Left lung (tissue), 10 donors: ENCODE data around the gene CHD2. TPM values are rescaled to one million over a fixed set of nuclear protein-coding genes. Genes with fewer than 3 reads are reported as not detected.

Experiments
- ATAC-seq: fragments of 200-7000 bp; cut with Tn5 transposase; one replicate; pipeline ENCODE4 v1.9.1; 2020; ENCODE audit warnings: moderate library complexity
- DNase-seq, 4 donors: peaks; one replicate each; pipeline ENCODE4 v3.0.0-alpha.2; 2013 to 2020
- H3K27ac ChIP-seq, 2 donors: fragments of 200-600 bp; sonication (generic) in 1 of 2; one replicate each; pipeline versions ENCODE4 v1.5.0 to v1.8.0; 2020 to 2021
- H3K27me3 ChIP-seq, 2 donors: fragments of 200-600 bp; sonication (generic) in 1 of 2; one replicate each; pipeline versions ENCODE4 v1.5.0 to v1.8.0; 2020 to 2021
- H3K36me3 ChIP-seq, 2 donors: fragments of 200-600 bp; sonication (generic) in 1 of 2; one replicate each; pipeline versions ENCODE4 v1.5.0 to v1.8.0; 2020 to 2021
- H3K4me1 ChIP-seq, 2 donors: fragments of 200-600 bp; one replicate each; pipeline ENCODE4 v1.8.0; 2021
- H3K4me3 ChIP-seq, 2 donors: fragments of 200-600 bp; sonication (generic) in 1 of 2; one replicate each; pipeline versions ENCODE4 v1.5.0 to v1.8.0; 2020 to 2021; ENCODE audit warnings: mild to moderate bottlenecking in 1 of 2
- H3K9me3 ChIP-seq, 2 donors: fragments of 200-600 bp; sonication (generic) in 1 of 2; one replicate each; pipeline versions ENCODE4 v1.5.0 to v1.8.0; 2020 to 2021
- CTCF ChIP-seq, 2 donors: fragments of 200-600 bp; sonication (generic) in 1 of 2; IDR thresholded peaks; one replicate each; pipeline versions ENCODE4 v1.5.0 to v1.8.0; 2021; ENCODE audit warnings: antibody characterized with exemption in 2 of 2
- intact Hi-C, 2 donors: fragments of 100-400 bp; cut with DNase I; formaldehyde crosslinking; loops; one replicate each; pipeline versions ENCODE4 v1.11.2 to v1.14.2; 2022
- polyA plus RNA-seq, 6 donors: library from polyadenylated mRNA; unstranded; fragments of 120-200 nt; gene quantifications; one replicate each; pipeline ENCODE4 v1.2.1, GENCODE V29; 2013; ENCODE audit not compliant: insufficient read length in 6 of 6
- total RNA-seq, 2 donors: library from RNA; stranded (reverse); fragmentation: NEBNext Ultra II Directional; extraction: Animal tissue kit (Norgen Biotek cat#: 25700); gene quantifications; one replicate each; pipeline ENCODE4 v1.2.1, GENCODE V29; 2021
- donor health status: DM: no; HTN: yes; CAD: no.
- donor health status: DM: no; HTN: no; CAD: no.

CHD2 gene
- total and polyA plus RNA-seq, 8 donors = 120 to 152 (median 130) TPM

- Histone ChIP-seq H3K27ac (no peak overlapping the region), H3K4me3 (no peak overlapping the region), H3K27me3 (peaks cover 7 to 44% of the 10 kb centered on the region in 2 donors), H3K9me3 (no peaks in the 10 kb centered on the region), H3K4me1 (peaks cover 0 to 8% of the 10 kb centered on the region in 2 donors), H3K36me3 (no peaks in the 10 kb centered on the region)
- TF ChIP-seq CTCF (IDR thresholded peaks at IDR 0.05) = no peak
- intact Hi-C loops = no loop called here
- DNase-seq (no peak), ATAC-seq (no peak)
Measured at GRCh38 chr15:93067649-93068085, 167.5 kb downstream of the CHD2 start.

- intact Hi-C loops = no loop called here
- no peak for DNase-seq
- no peak for TF ChIP-seq CTCF (IDR thresholded peaks at IDR 0.05)
- ATAC-seq = no peak
- H3K36me3 ChIP-seq = no peaks in the 10 kb centered on the region
- H3K27me3 ChIP-seq = peaks cover 14 to 49% of the 10 kb centered on the region in 2 donors
- H3K4me1 ChIP-seq = peaks cover 0 to 18% of the 10 kb centered on the region in 2 donors
- H3K4me3 ChIP-seq = no peak overlapping the region
- no peaks in the 10 kb centered on the region for H3K9me3 ChIP-seq
- H3K27ac ChIP-seq = no peak overlapping the region
Measured at GRCh38 chr15:93068581-93069199, 168.6 kb downstream of the CHD2 start.

- no peaks in the 10 kb centered on the region for H3K36me3 ChIP-seq
- no peak overlapping the region for H3K4me3 ChIP-seq
- intact Hi-C loops = no loop called here
- ATAC-seq (no peak), DNase-seq (peak in 1 of 4 donors; percentile 60)
- no peak for TF ChIP-seq CTCF (IDR thresholded peaks at IDR 0.05)
- H3K27ac ChIP-seq = no peak overlapping the region
- H3K9me3 ChIP-seq = no peaks in the 10 kb centered on the region
- H3K27me3 ChIP-seq = peaks cover 14 to 53% of the 10 kb centered on the region in 2 donors
- peaks cover 0 to 20% of the 10 kb centered on the region in 2 donors for H3K4me1 ChIP-seq
Measured at GRCh38 chr15:93070132-93070531, 170.0 kb downstream of the CHD2 start.

GRCh38 chr15:93070551-93071296 is 170.6 kb downstream of the CHD2 start:
- H3K4me3 ChIP-seq = peak overlapping the region in 1 of 2 donors; percentile 51
- intact Hi-C loops = no loop called here
- no peak for TF ChIP-seq CTCF (IDR thresholded peaks at IDR 0.05)
- peaks cover 0 to 20% of the 10 kb centered on the region in 2 donors for H3K4me1 ChIP-seq
- ATAC-seq (no peak), DNase-seq (no peak)
- no peaks in the 10 kb centered on the region for H3K9me3 ChIP-seq
- H3K27me3 ChIP-seq = peaks cover 14 to 59% of the 10 kb centered on the region in 2 donors
- H3K27ac ChIP-seq = no peak overlapping the region
- no peaks in the 10 kb centered on the region for H3K36me3 ChIP-seq

GRCh38 chr15:93071469-93071936 is 171.4 kb downstream of the CHD2 start:
- ATAC-seq (peak; percentile 25), DNase-seq (peak in 2 of 4 donors; percentile 33 to 68)
- H3K9me3 ChIP-seq = no peaks in the 10 kb centered on the region
- H3K4me3 ChIP-seq = peak overlapping the region; percentile 51 to 52
- no peak for TF ChIP-seq CTCF (IDR thresholded peaks at IDR 0.05)
- H3K27me3 ChIP-seq = peaks cover 14 to 67% of the 10 kb centered on the region in 2 donors
- H3K27ac ChIP-seq = no peak overlapping the region
- no peaks in the 10 kb centered on the region for H3K36me3 ChIP-seq
- peaks cover 0 to 20% of the 10 kb centered on the region in 2 donors for H3K4me1 ChIP-seq
- intact Hi-C loops = no loop called here
